HEK293 (cell line): Measurements from ENCODE around the gene WWOX.

Source experiments
- CTCF ChIA-PET: fragments of 350-600 bp; formaldehyde crosslinking; extraction: SDS; loops from one replicate; lab custom pipeline; 2021; ENCODE audit warnings: antibody characterized with exemption; lab: Yijun Ruan, JAX
- POLR2A ChIA-PET: fragments of 300-600 bp; formaldehyde crosslinking; extraction: SDS; loops from one replicate; lab custom pipeline; 2020; ENCODE audit warnings: antibody characterized with exemption, inconsistent platforms; lab: Yijun Ruan, JAX
- H3K27ac ChIP-seq: fragments of 200-500 bp; sonication (Bioruptor generic); 2 replicates; pipeline ENCODE4 v1.5.1; 2014; ENCODE audit warnings: low read depth, low read length, control low read depth, inconsistent platforms; ENCODE audit errors: extremely low read depth
- H3K36me3 ChIP-seq, 2 experiments: fragments of 200-500 bp in 1 of 2; sonication (Bioruptor generic) in 1 of 2; 1 replicate in 1 of 2; 2 replicates in 1 of 2; pipeline ENCODE4 v1.5.1; 2014 to 2017; ENCODE audit warnings: inconsistent platforms in 2 of 2, low read length in 2 of 2; ENCODE audit not compliant: control insufficient read depth in 2 of 2, insufficient read depth in 1 of 2
- H3K4me1 ChIP-seq: fragments of 200-500 bp; sonication (Bioruptor generic); 2 replicates; pipeline ENCODE4 v1.5.1; 2014; ENCODE audit warnings: mild to moderate bottlenecking, low read length, inconsistent platforms; ENCODE audit not compliant: control insufficient read depth, insufficient read depth
- H3K4me3 ChIP-seq: 2 replicates; pipeline ENCODE4 v1.5.1; 2011; ENCODE audit warnings: low read depth, mild to moderate bottlenecking, control low read depth, low read length, moderate library complexity
- H3K9me3 ChIP-seq: fragments of 200-500 bp; sonication (Bioruptor generic); 2 replicates; pipeline ENCODE4 v1.5.1; 2014; ENCODE audit warnings: low read depth, low read length, inconsistent platforms; ENCODE audit not compliant: control insufficient read depth, insufficient read depth
- FEZF1 ChIP-seq: fragments of 450-650 bp; formaldehyde crosslinking; IDR thresholded peaks from 2 replicates; pipeline ENCODE4 v1.5.1; 2016; ENCODE audit warnings: missing biosample characterization, missing genetic modification characterization
- HOXD13 ChIP-seq: sonication (generic); formaldehyde crosslinking; IDR thresholded peaks from 2 replicates; pipeline ENCODE4 v1.8.0; 2022; ENCODE audit warnings: missing genetic modification reagents, borderline replicate concordance
- MYNN ChIP-seq: fragments of 450-650 bp; formaldehyde crosslinking; IDR thresholded peaks from 2 replicates; pipeline ENCODE4 v1.5.1; 2016; ENCODE audit warnings: missing biosample characterization, missing genetic modification characterization, borderline replicate concordance
- RBAK ChIP-seq: fragments of 450-650 bp; formaldehyde crosslinking; IDR thresholded peaks from 2 replicates; pipeline ENCODE4 v1.5.1; 2016; ENCODE audit warnings: missing biosample characterization, missing genetic modification characterization
- SCRT1 ChIP-seq: fragments of 450-650 bp; formaldehyde crosslinking; IDR thresholded peaks from 2 replicates; pipeline ENCODE4 v1.5.1; 2016; ENCODE audit warnings: missing biosample characterization, missing genetic modification characterization, borderline replicate concordance
- ZBTB17 ChIP-seq: fragments of 450-650 bp; formaldehyde crosslinking; IDR thresholded peaks from 2 replicates; pipeline ENCODE4 v1.5.1; 2016; ENCODE audit warnings: missing biosample characterization, missing genetic modification characterization
- ZBTB21 ChIP-seq: fragments of 450-650 bp; formaldehyde crosslinking; IDR thresholded peaks from 2 replicates; pipeline ENCODE4 v1.5.1; 2017; ENCODE audit warnings: missing biosample characterization, missing genetic modification characterization
- ZBTB6 ChIP-seq: fragments of 450-650 bp; formaldehyde crosslinking; IDR thresholded peaks from 2 replicates; pipeline ENCODE4 v1.5.1; 2017; ENCODE audit warnings: missing biosample characterization, missing genetic modification characterization
- ZFHX2 ChIP-seq: fragments of 450-650 bp; formaldehyde crosslinking; conservative IDR thresholded peaks from 2 replicates; pipeline ENCODE4 v1.5.1; 2016; ENCODE audit warnings: missing biosample characterization, missing genetic modification characterization
- ZNF112 ChIP-seq: fragments of 450-650 bp; formaldehyde crosslinking; IDR thresholded peaks from 2 replicates; pipeline ENCODE4 v1.5.0; 2017; ENCODE audit warnings: missing biosample characterization, missing genetic modification characterization
- ZNF114 ChIP-seq: fragments of 450-650 bp; formaldehyde crosslinking; IDR thresholded peaks from 2 replicates; pipeline ENCODE4 v1.5.0; 2017; ENCODE audit warnings: missing biosample characterization, missing genetic modification characterization
- ZNF24 ChIP-seq: fragments of 450-650 bp; formaldehyde crosslinking; IDR thresholded peaks from 2 replicates; pipeline ENCODE4 v1.5.1; 2016; ENCODE audit warnings: missing biosample characterization, missing genetic modification characterization
- ZNF311 ChIP-seq: fragments of 450-650 bp; formaldehyde crosslinking; IDR thresholded peaks from 2 replicates; pipeline ENCODE4 v1.5.1; 2017; ENCODE audit warnings: missing biosample characterization, missing genetic modification characterization, borderline replicate concordance
- ZNF366 ChIP-seq: fragments of 450-650 bp; formaldehyde crosslinking; conservative IDR thresholded peaks from 2 replicates; pipeline ENCODE4 v1.5.1; 2016; ENCODE audit warnings: missing biosample characterization, missing genetic modification characterization
- ZNF510 ChIP-seq: fragments of 450-650 bp; formaldehyde crosslinking; IDR thresholded peaks from 2 replicates; pipeline ENCODE4 v1.5.1; 2018; ENCODE audit warnings: mild to moderate bottlenecking, missing genetic modification characterization, missing biosample characterization; ENCODE audit not compliant: insufficient replicate concordance
- ZNF549 ChIP-seq: fragments of 450-650 bp; IDR thresholded peaks from 2 replicates; pipeline ENCODE4 v1.5.1; 2018; ENCODE audit warnings: missing biosample characterization, missing genetic modification characterization, mild to moderate bottlenecking, inconsistent platforms, moderate library complexity
- ZNF629 ChIP-seq: fragments of 450-650 bp; formaldehyde crosslinking; IDR thresholded peaks from 2 replicates; pipeline ENCODE4 v1.5.1; 2017; ENCODE audit warnings: missing biosample characterization, missing genetic modification characterization
- ZNF830 ChIP-seq: fragments of 450-650 bp; IDR thresholded peaks from 2 replicates; pipeline ENCODE4 v1.5.0; 2018; ENCODE audit warnings: missing biosample characterization, missing genetic modification characterization, low read depth, mild to moderate bottlenecking, moderate library complexity
- TF ChIP-seq, protein P1 (sequence below): fragments of 450-650 bp; formaldehyde crosslinking; IDR thresholded peaks from 2 replicates; pipeline ENCODE4 v1.5.1; 2016; ENCODE audit warnings: missing biosample characterization, missing genetic modification characterization, low read depth

Gene WWOX

DNA sequence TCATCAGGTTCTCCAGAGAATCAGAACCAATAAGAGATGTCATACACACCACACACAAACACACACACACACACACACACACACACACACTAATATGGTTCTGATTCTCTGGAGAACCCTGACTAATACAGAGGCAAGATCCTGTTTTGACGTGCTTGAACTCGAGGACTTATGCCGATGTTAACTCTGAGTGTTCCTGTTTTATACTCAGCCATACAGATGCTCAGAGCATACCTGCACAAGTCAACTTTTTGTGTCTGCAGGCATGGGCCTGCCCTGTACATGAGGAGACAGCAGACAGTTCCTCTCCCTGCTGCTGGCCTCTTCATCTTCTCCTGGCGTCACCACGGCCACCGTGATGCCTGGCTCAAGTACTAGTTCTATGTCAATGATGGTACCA is 635.9 kb downstream of the WWOX start:
- no peaks in the 10 kb centered on the region for H3K36me3 ChIP-seq
- no peaks in the 10 kb centered on the region for H3K4me1 ChIP-seq
- ChIA-PET POLR2A (no interaction called here), CTCF (no interaction called here)
- H3K27ac ChIP-seq: no peak overlapping the region
- TF ChIP-seq ZBTB6 (tag by site-specific recombination): no peak
- TF ChIP-seq HOXD13: no peak
- TF ChIP-seq ZNF629 (tag by site-specific recombination): no peak
- TF ChIP-seq SCRT1 (tag by site-specific recombination): no peak
- TF ChIP-seq FEZF1: no peak
- TF ChIP-seq MYNN (tag by site-specific recombination): no peak
- TF ChIP-seq ZBTB21 (tag by site-specific recombination): no peak
- no peak for TF ChIP-seq ZNF366 (tag by site-specific recombination)
- TF ChIP-seq ZNF112: no peak
- TF ChIP-seq RBAK (tag by site-specific recombination): no peak
- TF ChIP-seq ZFHX2 (tag by site-specific recombination): no peak
- TF ChIP-seq, protein P1, sequence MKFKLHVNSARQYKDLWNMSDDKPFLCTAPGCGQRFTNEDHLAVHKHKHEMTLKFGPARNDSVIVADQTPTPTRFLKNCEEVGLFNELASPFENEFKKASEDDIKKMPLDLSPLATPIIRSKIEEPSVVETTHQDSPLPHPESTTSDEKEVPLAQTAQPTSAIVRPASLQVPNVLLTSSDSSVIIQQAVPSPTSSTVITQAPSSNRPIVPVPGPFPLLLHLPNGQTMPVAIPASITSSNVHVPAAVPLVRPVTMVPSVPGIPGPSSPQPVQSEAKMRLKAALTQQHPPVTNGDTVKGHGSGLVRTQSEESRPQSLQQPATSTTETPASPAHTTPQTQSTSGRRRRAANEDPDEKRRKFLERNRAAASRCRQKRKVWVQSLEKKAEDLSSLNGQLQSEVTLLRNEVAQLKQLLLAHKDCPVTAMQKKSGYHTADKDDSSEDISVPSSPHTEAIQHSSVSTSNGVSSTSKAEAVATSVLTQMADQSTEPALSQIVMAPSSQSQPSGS: no peak
- no peak for TF ChIP-seq ZNF830 (tag by site-specific recombination)
- no peak for TF ChIP-seq ZNF114 (tag by site-specific recombination)
- no peak for TF ChIP-seq ZBTB17 (tag by site-specific recombination)
- no peak for TF ChIP-seq ZNF549 (tag by site-specific recombination)
- no peak for TF ChIP-seq ZNF510 (tag by site-specific recombination)
- TF ChIP-seq ZNF24 (tag by site-specific recombination): no peak
- no peaks in the 10 kb centered on the region for H3K9me3 ChIP-seq
- H3K4me3 ChIP-seq: no peak overlapping the region

- POLR2A ChIA-PET: no interaction called here
- Histone ChIP-seq H3K36me3 (no peaks in the 10 kb centered on the region), H3K4me1 (no peaks in the 10 kb centered on the region), H3K4me3 (no peak overlapping the region), H3K27ac (no peak overlapping the region), H3K9me3 (no peaks in the 10 kb centered on the region)
- CTCF ChIA-PET: interaction anchor here (0.6 kb wide), 1 partner anchor 88 kb away, joined by 6 read pairs; no protein-coding TSS in a partner anchor
- TF ChIP-seq, protein P1: no peak
Measured at GRCh38 chr16:78737630-78738029, 638.2 kb downstream of the WWOX start.

DNA sequence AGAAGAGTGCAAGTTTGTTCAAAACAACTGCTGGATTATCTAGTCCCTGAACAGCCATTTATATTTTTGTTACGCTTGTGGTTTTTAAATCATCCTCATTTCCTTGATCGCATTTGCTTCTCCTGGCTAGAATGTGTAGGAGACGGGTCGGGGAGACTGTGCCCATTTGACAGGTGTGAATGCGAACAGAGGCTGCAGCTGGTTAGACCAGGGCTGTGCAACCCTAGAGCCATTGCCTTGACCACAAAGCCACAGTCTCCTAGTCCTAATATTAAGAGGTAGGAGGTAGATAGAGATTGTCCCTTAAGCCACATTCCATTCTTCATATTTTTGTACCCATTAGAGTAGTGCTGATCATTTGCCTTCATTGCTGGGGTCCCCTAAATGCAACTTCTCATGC is 639.1 kb downstream of the WWOX start:
- H3K27ac ChIP-seq: no peak overlapping the region
- H3K36me3 ChIP-seq: no peaks in the 10 kb centered on the region
- no peak overlapping the region for H3K4me3 ChIP-seq
- H3K9me3 ChIP-seq: no peaks in the 10 kb centered on the region
- no peaks in the 10 kb centered on the region for H3K4me1 ChIP-seq
- POLR2A ChIA-PET: no interaction called here
- TF ChIP-seq ZNF311: no peak
- TF ChIP-seq, all 188 proteins: peak for 0
- CTCF ChIA-PET: no interaction called here
